Measurements from ENCODE around the gene ATG16L1. TPM values are rescaled to one million over a fixed set of nuclear protein-coding genes. Genes with fewer than 3 reads are reported as not detected.

Gene ATG16L1
- total RNA-seq (ENCODE audit: low replicate concordance) = 20.9 and 25.1 TPM in 2 replicates

DNA sequence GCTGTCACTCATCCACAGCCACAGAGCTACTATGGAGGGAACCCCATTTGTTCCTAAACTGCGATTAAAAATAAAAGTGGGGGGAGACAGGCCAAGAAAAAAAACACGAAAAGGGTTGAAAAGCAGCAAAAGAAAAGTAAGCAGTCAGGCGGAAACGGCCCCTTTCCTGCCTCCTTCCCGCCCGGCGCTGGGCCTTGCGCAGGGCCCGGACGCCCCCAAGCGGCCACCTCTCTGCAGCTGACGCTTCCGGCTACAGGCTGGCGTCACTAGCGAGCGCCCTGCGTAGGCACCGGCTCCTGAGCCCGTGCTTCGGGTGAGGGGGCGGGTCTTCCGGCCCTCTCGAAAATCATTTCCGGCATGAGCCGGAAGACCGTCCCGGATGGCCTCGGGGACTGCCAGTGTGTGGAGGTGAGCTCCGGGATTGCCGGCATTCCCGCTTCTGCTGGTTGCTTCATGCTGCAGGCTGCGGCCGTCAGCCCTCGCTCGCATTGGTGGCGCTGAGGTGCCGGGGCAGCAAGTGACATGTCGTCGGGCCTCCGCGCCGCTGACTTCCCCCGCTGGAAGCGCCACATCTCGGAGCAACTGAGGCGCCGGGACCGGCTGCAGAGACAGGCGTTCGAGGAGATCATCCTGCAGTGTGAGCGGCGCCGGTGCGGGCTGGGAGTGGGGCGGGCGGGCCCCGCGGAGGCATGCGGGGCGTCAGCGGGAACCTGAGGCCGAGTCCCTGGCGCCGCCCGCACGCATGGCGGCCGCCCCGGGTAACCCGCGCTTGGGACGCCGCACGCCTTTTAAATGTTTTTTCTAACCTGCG lies at the start of gene ATG16L1:
Gene ATG16L1 (plus strand): TSS at position 368 of the 811 bp plus-strand sequence. CDS start 155 bp downstream, at position 523.

DNA sequence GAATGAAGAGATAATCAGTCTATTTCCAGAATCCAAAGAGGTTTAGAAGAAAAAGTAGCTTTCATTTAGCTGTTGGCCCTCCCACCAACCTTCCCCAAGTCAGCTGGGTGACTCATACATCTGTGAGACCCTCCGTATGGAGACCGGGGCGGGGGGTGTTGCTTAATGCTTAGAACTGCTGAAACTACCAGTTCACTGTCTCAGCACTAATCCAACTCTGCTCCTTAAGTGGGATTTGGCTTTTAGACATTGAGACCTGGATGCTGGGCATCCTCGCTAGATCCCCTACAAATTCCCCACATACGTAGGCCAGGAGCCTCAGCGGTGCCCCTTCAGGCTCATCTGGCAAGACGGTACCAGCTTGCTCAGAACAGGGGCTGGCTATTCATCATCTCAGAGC lies 56.1 kb downstream of the ATG16L1 start, which contains the start of gene SAG:
Gene SAG (plus strand): TSS at position 252 of the 400 bp plus-strand sequence. CDS start 1,374 bp downstream, outside the sequence.

Other genes starting within 250 kb of the ATG16L1 start
- under 0.01 and 0.38 TPM in 2 replicates for gene NGEF, start 238.4 kb upstream of the ATG16L1 start, total RNA-seq (ENCODE audit: low replicate concordance)
- not detected in 2 replicates for gene NEU2, start 219.0 kb upstream of the ATG16L1 start, total RNA-seq (ENCODE audit: low replicate concordance)
- 0.12 and 0.83 TPM in 2 replicates for gene INPP5D, start 191.3 kb upstream of the ATG16L1 start, total RNA-seq (ENCODE audit: low replicate concordance)
- not detected in 2 replicates for gene SAG, start 56.1 kb downstream of the ATG16L1 start, total RNA-seq (ENCODE audit: low replicate concordance)
- 11.0 and 11.8 TPM in 2 replicates for gene DGKD, start 102.8 kb downstream of the ATG16L1 start, total RNA-seq (ENCODE audit: low replicate concordance)